Measurements from ENCODE around the gene ZNF225. TPM values are rescaled to one million over a fixed set of nuclear protein-coding genes. Genes with fewer than 3 reads are reported as not detected.

The ZNF225 gene
- total RNA-seq, 1 experiment from 2014 or later: 5.1 TPM

GRCh38 chr19:44141191-44142058 is 28.2 kb downstream of the ZNF225 start, which contains the start of gene ZNF234:
TSS of gene ZNF234 (plus strand) at chr19:44141554. CDS start at chr19:44144633, 3,079 bp downstream.
- Histone ChIP-seq H3K36me3 (ENCODE audit: insufficient read depth, low read length) (no peaks in the 10 kb centered on the region; the same call in 1 of the 2 replicates), H3K79me2 (ENCODE audit: low read length) (no peaks in the 10 kb centered on the region; the same call in 1 of the 2 replicates), H3K4me1 (ENCODE audit: low read length) (peaks cover 6% of the 10 kb centered on the region; the same call in 1 of the 2 replicates), H3K4me2 (ENCODE audit: low read depth, low read length, poor library complexity, severe bottlenecking) (peak within 1 kb of the TSS; percentile 56), H3K27ac (ENCODE audit: low read length) (no peak within 1 kb of the TSS), H3K4me3 (ENCODE audit: low read length) (peak within 1 kb of the TSS; percentile 71), H3K9me2 (replicated peaks; ENCODE audit: insufficient read depth, low read length) (no peaks in the 10 kb centered on the region), H2AFZ (ENCODE audit: low read length) (peak within 1 kb of the TSS; percentile 96), H4K20me1 (ENCODE audit: insufficient read depth, low read depth, low read length) (no peaks in the 10 kb centered on the region), H3K9ac (ENCODE audit: low read length) (peak within 1 kb of the TSS; percentile 69), H3K27me3 (ENCODE audit: low read length) (no peaks in the 10 kb centered on the region), H3K9me3 (ENCODE audit: low read length) (no peaks in the 10 kb centered on the region)
- DNase-seq: peak; percentile 77

- Histone ChIP-seq H3K9ac (ENCODE audit: low read length) (peak overlapping the region; percentile 69), H3K27ac (ENCODE audit: low read length) (no peak overlapping the region)
Observed at GRCh38 chr19:44142059-44142433, 28.8 kb downstream of the ZNF225 start.

DNA sequence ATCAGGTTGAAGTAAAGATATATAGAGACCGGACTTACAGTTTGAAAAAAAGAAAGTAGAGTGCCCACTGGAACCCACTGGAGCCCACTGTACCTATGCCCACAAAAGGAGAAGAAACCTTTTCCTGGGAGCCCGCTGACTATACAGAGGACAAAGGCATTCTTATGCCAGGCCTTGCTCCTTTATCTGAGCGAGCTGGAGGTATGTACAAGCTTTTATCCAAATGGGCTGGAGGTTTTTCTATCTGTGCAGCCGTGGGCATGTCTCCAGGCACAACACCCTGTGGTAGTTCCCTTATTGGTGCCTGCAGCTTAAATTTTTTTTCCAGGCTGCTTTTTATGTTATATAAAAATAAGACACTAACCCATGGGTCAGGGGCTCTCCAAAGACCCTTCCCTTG is 36.6 kb downstream of the ZNF225 start:
- Histone ChIP-seq H3K9me3 (ENCODE audit: low read length) (no peaks in the 10 kb centered on the region), H3K36me3 (ENCODE audit: insufficient read depth, low read length) (peaks cover 12% of the 10 kb centered on the region), H3K79me2 (ENCODE audit: low read length) (no peaks in the 10 kb centered on the region), H3K27me3 (ENCODE audit: low read length) (no peaks in the 10 kb centered on the region), H4K20me1 (ENCODE audit: insufficient read depth, low read depth, low read length) (no peaks in the 10 kb centered on the region), H3K9me2 (replicated peaks; ENCODE audit: insufficient read depth, low read length) (no peaks in the 10 kb centered on the region), H2AFZ (ENCODE audit: low read length) (no peak overlapping the region), H3K4me3 (ENCODE audit: low read length) (no peak overlapping the region), H3K4me2 (ENCODE audit: low read depth, low read length, poor library complexity, severe bottlenecking) (no peak overlapping the region), H3K9ac (ENCODE audit: low read length) (no peak overlapping the region), H3K27ac (ENCODE audit: low read length) (no peak overlapping the region), H3K4me1 (ENCODE audit: low read length) (no peaks in the 10 kb centered on the region)
- DNase-seq: no peak

More at GRCh38 chr19:44142059-44142433, 28.8 kb downstream of the ZNF225 start:
- no peak for DNase-seq
- Histone ChIP-seq H3K36me3 (ENCODE audit: insufficient read depth, low read length) (no peaks in the 10 kb centered on the region; the same call in 1 of the 2 replicates), H3K79me2 (ENCODE audit: low read length) (no peaks in the 10 kb centered on the region; the same call in 1 of the 2 replicates), H3K9me2 (replicated peaks; ENCODE audit: insufficient read depth, low read length) (no peaks in the 10 kb centered on the region), H3K4me1 (ENCODE audit: low read length) (peaks cover 6% of the 10 kb centered on the region; the same call in 1 of the 2 replicates), H3K9me3 (ENCODE audit: low read length) (no peaks in the 10 kb centered on the region), H2AFZ (ENCODE audit: low read length) (0 out of 2 replicates have a peak overlapping the region, but pooled peaks have one; percentile 96), H3K27me3 (ENCODE audit: low read length) (no peaks in the 10 kb centered on the region), H3K4me2 (ENCODE audit: low read depth, low read length, poor library complexity, severe bottlenecking) (peak overlapping the region; percentile 56), H3K4me3 (ENCODE audit: low read length) (peak overlapping the region; percentile 71), H4K20me1 (ENCODE audit: insufficient read depth, low read depth, low read length) (no peaks in the 10 kb centered on the region)

- Histone ChIP-seq H3K9me2 (replicated peaks; ENCODE audit: insufficient read depth, low read length) (no peaks in the 10 kb centered on the region), H4K20me1 (ENCODE audit: insufficient read depth, low read depth, low read length) (no peaks in the 10 kb centered on the region), H3K79me2 (ENCODE audit: low read length) (no peaks in the 10 kb centered on the region), H3K27ac (ENCODE audit: low read length) (no peak overlapping the region), H3K4me3 (ENCODE audit: low read length) (no peak overlapping the region), H3K4me1 (ENCODE audit: low read length) (no peaks in the 10 kb centered on the region), H3K36me3 (ENCODE audit: insufficient read depth, low read length) (peaks cover 19% of the 10 kb centered on the region), H3K27me3 (ENCODE audit: low read length) (no peaks in the 10 kb centered on the region), H2AFZ (ENCODE audit: low read length) (no peak overlapping the region), H3K4me2 (ENCODE audit: low read depth, low read length, poor library complexity, severe bottlenecking) (no peak overlapping the region), H3K9me3 (ENCODE audit: low read length) (peaks cover 7% of the 10 kb centered on the region), H3K9ac (ENCODE audit: low read length) (no peak overlapping the region)
- no peak for DNase-seq
Observed at GRCh38 chr19:44151491-44151890, 38.3 kb downstream of the ZNF225 start.

DNA sequence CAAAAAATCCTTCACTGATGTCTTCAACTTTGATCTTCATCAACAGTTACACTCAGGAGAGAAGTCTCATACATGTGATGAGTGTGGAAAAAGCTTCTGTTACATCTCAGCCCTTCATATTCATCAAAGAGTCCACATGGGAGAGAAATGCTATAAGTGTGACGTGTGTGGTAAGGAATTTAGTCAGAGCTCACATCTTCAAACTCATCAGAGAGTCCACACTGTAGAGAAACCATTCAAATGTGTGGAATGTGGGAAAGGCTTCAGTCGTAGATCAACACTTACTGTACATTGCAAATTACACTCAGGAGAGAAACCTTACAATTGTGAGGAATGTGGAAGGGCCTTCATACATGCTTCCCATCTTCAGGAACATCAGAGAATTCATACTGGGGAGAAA is 43.3 kb downstream of the ZNF225 start:
- Histone ChIP-seq H3K79me2 (ENCODE audit: low read length) (no peaks in the 10 kb centered on the region), H3K4me3 (ENCODE audit: low read length) (no peak overlapping the region), H3K4me2 (ENCODE audit: low read depth, low read length, poor library complexity, severe bottlenecking) (no peak overlapping the region), H3K27ac (ENCODE audit: low read length) (no peak overlapping the region), H4K20me1 (ENCODE audit: insufficient read depth, low read depth, low read length) (no peaks in the 10 kb centered on the region), H3K36me3 (ENCODE audit: insufficient read depth, low read length) (peaks cover 27% of the 10 kb centered on the region), H3K9ac (ENCODE audit: low read length) (no peak overlapping the region), H3K27me3 (ENCODE audit: low read length) (no peaks in the 10 kb centered on the region), H2AFZ (ENCODE audit: low read length) (no peak overlapping the region), H3K9me3 (ENCODE audit: low read length) (peaks cover 28% of the 10 kb centered on the region), H3K9me2 (replicated peaks; ENCODE audit: insufficient read depth, low read length) (no peaks in the 10 kb centered on the region), H3K4me1 (ENCODE audit: low read length) (no peaks in the 10 kb centered on the region)
- DNase-seq: no peak

GRCh38 chr19:44163789-44164188 is 50.6 kb downstream of the ZNF225 start:
- H3K9me3 ChIP-seq (ENCODE audit: low read length): peaks cover 12% of the 10 kb centered on the region
- no peak overlapping the region for H3K9ac ChIP-seq (ENCODE audit: low read length)
- peaks cover 21% of the 10 kb centered on the region for H3K36me3 ChIP-seq (ENCODE audit: insufficient read depth, low read length)
- H4K20me1 ChIP-seq (ENCODE audit: insufficient read depth, low read depth, low read length): no peaks in the 10 kb centered on the region
- no peak overlapping the region for H3K27ac ChIP-seq (ENCODE audit: low read length)
- peaks cover 16% of the 10 kb centered on the region for H3K79me2 ChIP-seq (ENCODE audit: low read length)
- no peaks in the 10 kb centered on the region for H3K9me2 ChIP-seq (replicated peaks; ENCODE audit: insufficient read depth, low read length)
- peaks cover 7% of the 10 kb centered on the region; the same call in 1 of the 2 replicates for H3K4me1 ChIP-seq (ENCODE audit: low read length)
- H3K4me3 ChIP-seq (ENCODE audit: low read length): peak overlapping the region; percentile 70; the same call in 1 of the 2 replicates
- no peak overlapping the region for H2AFZ ChIP-seq (ENCODE audit: low read length)
- no peaks in the 10 kb centered on the region for H3K27me3 ChIP-seq (ENCODE audit: low read length)
- H3K4me2 ChIP-seq (ENCODE audit: low read depth, low read length, poor library complexity, severe bottlenecking): no peak overlapping the region
- DNase-seq: no peak

DNA sequence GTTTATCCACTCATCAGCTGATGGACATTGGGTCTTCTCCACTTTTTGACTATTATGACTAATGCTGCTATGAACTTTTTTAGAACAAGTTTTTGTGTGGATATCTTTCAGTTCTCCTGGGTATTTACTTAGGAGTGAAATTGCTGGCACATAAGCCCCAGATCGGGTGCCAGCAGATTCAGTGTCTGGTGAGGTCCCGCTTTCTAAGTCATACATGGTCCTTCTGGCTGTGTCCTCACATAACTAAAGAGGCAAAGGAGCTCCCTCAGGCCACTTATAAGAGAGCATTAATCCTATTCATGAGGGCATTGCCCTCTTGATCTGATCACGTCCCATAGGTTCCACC is 51.1 kb downstream of the ZNF225 start:
- no peaks in the 10 kb centered on the region for H3K9me2 ChIP-seq (replicated peaks; ENCODE audit: insufficient read depth, low read length)
- no peak overlapping the region for H3K27ac ChIP-seq (ENCODE audit: low read length)
- peak overlapping the region; percentile 73 for H3K4me2 ChIP-seq (ENCODE audit: low read depth, low read length, poor library complexity, severe bottlenecking)
- H3K27me3 ChIP-seq (ENCODE audit: low read length): no peaks in the 10 kb centered on the region
- DNase-seq: no peak
- peaks cover 11% of the 10 kb centered on the region for H3K9me3 ChIP-seq (ENCODE audit: low read length)
- H3K4me3 ChIP-seq (ENCODE audit: low read length): peak overlapping the region; percentile 70
- peaks cover 26% of the 10 kb centered on the region for H3K36me3 ChIP-seq (ENCODE audit: insufficient read depth, low read length)
- peak overlapping the region; percentile 88 for H2AFZ ChIP-seq (ENCODE audit: low read length)
- H3K4me1 ChIP-seq (ENCODE audit: low read length): peaks cover 7% of the 10 kb centered on the region; the same call in 1 of the 2 replicates
- H3K79me2 ChIP-seq (ENCODE audit: low read length): peaks cover 16% of the 10 kb centered on the region
- H3K9ac ChIP-seq (ENCODE audit: low read length): peak overlapping the region; percentile 78
- H4K20me1 ChIP-seq (ENCODE audit: insufficient read depth, low read depth, low read length): no peaks in the 10 kb centered on the region

Measured in Karpas-422 (cell line).